ENCODE data around the gene AHNAK.

GRCh38 chr11:62419943-62420342 lies 126.7 kb downstream of the AHNAK start:
- no peak for TF ChIP-seq CTCF (IDR thresholded peaks at IDR 0.05)
- no peak for TF ChIP-seq POLR2A (IDR thresholded peaks at IDR 0.05)

Measured in thyroid gland (tissue), 4 donors.